SK-N-MC (cell line): ENCODE measurements around the gene CAPN12.

ENCODE experiments used
- EZH2 ChIP-seq: fragments of 200-600 bp; sonication (generic); IDR thresholded peaks from one replicate; pipeline ENCODE4 v1.6.1; 2017; ENCODE audit warnings: antibody characterized with exemption
- FOXP2 ChIP-seq: optimal IDR thresholded peaks from 2 replicates; pipeline ENCODE3; 2011; ENCODE audit warnings: mild to moderate bottlenecking, moderate library complexity; ENCODE audit not compliant: insufficient read depth; ENCODE audit errors: extremely low read length, control extremely low read depth
- POLR2AphosphoS5 ChIP-seq: IDR thresholded peaks from 2 replicates; pipeline ENCODE4 v1.6.1; 2012; ENCODE audit warnings: mild to moderate bottlenecking, low read depth, low read length, borderline replicate concordance

DNA sequence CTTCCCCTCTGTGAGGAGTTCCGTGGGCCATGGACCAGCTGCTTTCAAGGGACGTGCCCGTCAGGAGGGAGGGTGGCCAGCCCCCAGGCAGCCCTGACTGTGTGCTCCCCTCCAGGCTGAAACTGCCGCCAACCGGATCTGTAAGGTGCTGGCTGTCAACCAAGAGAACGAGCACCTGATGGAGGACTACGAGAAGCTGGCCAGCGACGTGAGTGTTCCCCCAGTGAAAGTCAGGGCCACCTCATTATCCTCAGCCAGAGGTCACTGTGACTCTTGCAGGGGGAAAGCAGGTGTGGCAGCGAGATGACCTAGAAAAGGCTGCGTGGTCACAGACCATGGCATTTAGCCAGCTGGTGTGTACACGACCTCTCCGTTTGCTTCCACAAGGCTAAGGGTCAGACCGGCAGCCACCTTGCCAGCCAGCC is 29.9 kb downstream of the CAPN12 start:
- TF ChIP-seq FOXP2 (no peak), EZH2 (no peak), POLR2AphosphoS5 (no peak)
